Measurements from ENCODE around the gene RGL1.

- TF ChIP-seq POLR2A (IDR thresholded peaks at IDR 0.05; ENCODE audit: low read length) (no peak), GATA1 (IDR thresholded peaks at IDR 0.05; ENCODE audit: low read depth, low read length) (no peak)
Observed at GRCh38 chr1:183830389-183830788, 25.5 kb downstream of the RGL1 start.

All from erythroblast (primary cell).